Posterior vena cava (tissue), 2 donors: Measurements from ENCODE around the gene RERE. TPM values are rescaled to one million over a fixed set of nuclear protein-coding genes. Genes with fewer than 3 reads are reported as not detected.
"Not testable (repeated sequence)": the region's sequence is repeated elsewhere in the genome, so short reads cannot be mapped to it uniquely, and the experiment has no call there.

Source experiments
- DNase-seq: peaks from one replicate; pipeline ENCODE4 v3.0.0-alpha.2; 2020; ENCODE audit warnings: low spot score
- intact Hi-C, 2 donors: fragments of 100-400 bp; cut with DNase I; formaldehyde crosslinking; loops; one replicate each; pipeline versions ENCODE4 v1.14.1 to v1.14.2; 2022 to 2023
- total RNA-seq, 2 donors: library from RNA; stranded (reverse); fragmentation: NEBNext Ultra II Directional; extraction: Animal tissue kit (Norgen Biotek cat#: 25700); gene quantifications; one replicate each; pipeline ENCODE4 v1.2.1, GENCODE V29; 2021
- donor health status: DM: yes; HTN: yes; CAD: no.
- donor health status: DM: yes; HTN: yes; CAD: no.

The RERE gene
- total RNA-seq, 2 donors from 2014 or later = 94.9 to 116 TPM

DNA sequence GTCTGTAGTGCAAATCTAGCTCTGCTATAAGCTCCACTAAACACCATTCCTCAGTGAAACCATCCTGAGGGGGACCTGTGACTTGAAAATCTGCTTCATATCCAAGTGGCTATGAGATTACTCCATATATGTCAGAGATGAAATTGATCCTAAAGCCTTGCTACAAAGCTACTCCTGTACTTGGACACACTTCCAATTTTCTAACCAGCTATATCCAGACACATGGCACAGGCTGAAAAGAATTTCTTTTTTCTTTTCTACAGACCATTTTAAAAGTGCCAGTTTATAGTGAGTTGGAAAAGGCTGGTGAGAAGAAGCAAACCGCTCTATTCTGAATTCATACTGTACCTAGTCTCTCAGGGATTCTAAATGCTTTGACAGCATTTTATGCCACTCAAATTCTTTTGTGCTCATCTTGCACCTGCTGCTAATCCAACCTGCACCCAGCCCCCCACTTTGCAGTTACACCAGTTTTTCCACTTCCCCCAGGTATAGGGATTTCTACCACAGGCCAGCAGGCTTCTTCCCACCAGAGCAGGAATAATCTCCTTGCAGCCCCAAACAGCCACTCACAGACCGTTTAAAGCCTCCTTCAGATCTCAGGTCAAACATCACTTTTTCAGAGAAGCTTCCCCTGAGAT is 112.5 kb downstream of the RERE start:
- no peak for DNase-seq
- intact Hi-C loops = no loop called here

DNA sequence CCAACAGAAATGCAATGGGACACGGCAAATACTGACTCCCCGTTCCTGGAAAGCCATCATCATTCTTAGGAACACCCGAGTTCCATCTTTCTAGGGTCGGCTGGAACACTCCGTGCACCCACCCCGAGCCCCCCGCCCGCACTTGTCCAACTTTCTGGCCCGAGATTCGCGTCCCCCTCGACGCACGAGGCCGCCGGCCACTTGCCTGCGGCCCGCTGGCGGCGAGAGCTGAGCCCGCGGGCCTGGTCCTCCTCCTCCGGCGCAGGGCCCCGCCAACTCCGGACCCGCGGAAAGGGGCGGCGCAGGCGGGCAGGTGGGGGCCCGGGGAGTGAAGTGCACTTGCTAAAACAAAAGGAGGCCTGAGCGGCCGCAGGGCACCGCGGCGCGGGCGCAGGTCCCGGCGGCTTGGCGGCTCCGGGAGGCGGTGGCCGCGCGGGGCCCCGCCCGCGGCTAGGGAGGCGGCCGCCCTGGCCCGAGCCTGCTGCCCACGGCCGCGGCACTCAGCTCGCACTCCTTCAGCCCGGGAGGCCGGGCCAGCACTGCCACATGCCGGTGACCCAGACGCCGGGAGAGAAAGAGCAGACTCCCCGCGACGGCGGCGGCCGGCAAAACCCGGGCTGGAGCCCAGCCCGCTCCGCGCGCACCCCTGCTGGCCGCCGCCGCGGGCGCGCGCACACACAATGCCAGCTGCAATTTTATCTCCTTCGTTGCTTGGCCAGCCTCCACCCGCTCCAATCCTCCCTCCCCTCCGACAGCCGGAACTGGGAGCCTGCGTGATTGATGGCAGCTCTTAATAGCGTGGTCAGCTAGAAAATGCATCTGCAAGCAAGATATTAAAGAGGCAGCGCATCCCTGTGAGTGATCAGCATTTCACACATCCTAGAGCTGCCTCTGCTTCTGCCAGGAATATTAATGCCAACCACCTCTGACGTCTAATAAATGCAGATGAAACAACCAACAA is 114.3 kb downstream of the RERE start:
- DNase-seq = peak; percentile 95
- intact Hi-C loops = no loop called here

DNA sequence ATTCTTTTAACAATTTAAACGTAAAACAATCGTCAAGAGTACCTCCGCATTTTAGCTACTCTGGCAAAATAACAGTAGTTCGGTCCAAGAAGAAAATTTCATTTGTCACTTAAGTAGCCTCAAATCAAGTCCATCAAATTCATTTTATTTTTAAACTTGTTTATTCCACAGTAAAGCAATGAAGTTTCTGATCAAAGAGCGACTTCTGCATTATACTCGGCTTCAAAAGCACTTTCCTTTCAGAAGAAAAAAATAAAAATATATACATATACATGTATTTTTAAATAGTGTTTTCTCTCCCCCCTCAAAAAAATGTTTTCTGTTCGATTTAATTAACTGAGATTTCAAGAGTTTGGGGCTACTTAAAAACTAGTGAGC is 115.0 kb downstream of the RERE start:
- intact Hi-C loops = no loop called here
- DNase-seq = no peak

DNA sequence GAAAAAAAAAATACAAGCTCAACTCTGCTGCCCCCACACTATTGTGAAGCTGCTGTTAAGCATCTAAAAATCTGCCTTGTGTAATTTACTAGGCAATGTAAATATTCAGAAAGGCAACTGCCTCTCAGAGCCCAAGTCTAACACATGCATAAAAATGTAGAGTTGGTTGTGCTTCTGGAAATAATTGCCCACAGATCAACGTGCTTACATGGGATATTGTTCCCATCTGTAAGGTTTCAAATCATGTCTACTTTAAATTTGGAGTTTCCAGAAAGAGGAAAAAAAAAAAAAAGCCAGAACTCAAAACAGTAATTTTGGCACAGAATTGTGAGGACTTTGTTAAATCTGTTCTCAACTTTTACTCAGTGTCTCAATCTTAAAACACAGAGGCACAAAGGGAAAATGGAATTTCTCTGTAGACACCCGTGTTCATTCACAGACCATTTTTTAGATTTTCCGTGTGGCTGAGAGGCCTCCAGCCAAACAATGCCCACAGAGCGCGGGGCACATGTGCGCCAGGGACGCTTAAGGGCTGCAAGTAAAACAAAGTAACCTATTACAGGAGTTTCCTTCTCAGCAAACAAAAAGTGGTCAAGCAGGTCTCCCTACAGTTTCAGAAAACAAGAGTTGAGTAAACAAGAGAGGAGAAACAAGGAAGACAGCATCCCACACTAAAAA is 115.5 kb downstream of the RERE start:
- no peak for DNase-seq
- intact Hi-C loops = no loop called here

DNA sequence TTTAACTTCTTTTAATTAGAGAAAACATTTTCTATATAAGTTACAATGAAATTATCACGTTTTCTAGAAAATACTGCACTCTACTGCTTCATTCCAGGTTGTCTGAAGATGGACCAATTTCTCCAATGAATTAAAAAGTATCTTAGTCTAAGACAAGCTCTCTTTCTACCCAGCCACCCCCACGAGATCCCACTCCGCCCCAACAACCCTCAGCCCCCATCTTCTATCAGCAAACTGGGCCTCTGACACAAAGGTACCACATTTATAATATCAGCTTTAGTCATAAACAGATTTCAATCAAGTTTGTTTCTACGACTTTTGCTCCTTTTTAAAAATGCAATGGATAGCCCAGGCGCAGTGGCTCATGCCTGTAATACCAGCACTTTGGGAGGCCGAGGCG is 117.8 kb downstream of the RERE start:
- no peak for DNase-seq
- intact Hi-C loops = no loop called here

DNA sequence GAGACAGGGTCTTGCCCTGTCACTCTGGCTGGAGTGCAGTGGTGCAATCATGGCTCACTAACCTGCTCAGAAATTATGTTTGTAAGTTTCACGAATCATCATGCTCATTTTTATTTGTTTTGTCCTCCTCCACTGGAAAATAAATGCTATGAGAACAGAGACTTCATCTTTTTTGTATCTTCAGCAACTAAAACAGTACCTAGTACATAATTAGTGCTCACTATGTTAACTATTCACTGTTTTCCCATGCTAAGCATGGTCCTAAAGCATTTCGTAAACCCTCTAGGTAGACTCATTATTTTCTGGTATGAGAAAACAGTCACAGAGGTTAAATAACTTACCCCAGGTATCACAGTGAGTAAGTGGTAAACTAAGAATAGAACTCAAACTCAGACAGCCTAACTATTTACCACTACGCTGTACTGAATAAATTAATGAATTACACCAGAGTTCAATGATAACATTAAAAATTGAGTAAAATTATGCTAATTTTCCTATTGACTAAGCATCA is 118.4 kb downstream of the RERE start:
- intact Hi-C loops = no loop called here
- no peak for DNase-seq

DNA sequence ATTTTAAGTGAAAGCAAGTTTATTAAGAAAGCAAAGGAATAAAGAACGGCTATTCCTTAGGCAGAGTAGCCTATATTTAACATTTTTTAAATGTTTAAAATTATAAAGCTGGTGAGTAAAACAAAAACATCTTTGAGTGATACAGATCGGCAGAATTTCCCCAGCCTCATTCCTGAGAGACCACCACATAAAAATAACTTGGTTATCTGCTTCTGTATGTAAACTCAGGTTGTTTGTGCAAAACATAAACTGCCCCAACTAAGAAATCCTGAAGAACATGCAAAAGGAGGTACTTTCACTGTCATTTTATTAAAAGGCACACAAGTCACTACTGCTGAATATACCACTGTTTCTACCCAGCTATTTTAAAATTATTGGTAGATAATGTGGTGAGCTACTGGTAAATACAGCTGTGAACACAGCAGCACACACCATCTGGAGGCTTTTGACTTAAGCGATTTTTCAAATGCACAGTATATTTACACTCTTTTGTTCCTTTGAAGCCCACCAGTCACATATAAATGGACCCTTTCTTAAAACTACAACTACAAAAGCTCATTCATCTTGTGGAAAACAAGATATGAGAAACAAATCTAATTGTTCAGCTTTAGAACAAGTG is 119.3 kb downstream of the RERE start:
- intact Hi-C loops = no loop called here

DNA sequence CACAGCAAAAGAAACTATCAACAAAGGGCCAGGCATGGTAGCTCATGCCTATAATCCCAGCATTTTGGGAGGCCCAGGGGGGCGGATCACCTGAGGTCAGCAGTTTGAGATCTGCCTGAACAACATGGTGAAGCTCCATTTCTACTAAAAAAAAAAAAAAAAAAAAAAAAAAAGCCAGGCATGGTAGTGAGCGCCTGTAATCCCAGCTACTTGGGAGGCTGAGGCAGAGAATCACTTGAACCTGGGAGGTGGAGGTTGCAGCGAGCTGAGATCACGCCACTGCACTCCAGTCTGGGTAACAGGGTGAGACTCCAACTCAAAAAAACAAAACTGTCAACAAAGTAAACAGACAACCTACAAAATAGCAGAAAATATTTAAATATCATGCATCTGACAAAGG is 122.0 kb downstream of the RERE start:
- intact Hi-C loops, DNase-seq: not testable (repeated sequence)

More for the DNA sequence above, 119.3 kb downstream of the RERE start:
- DNase-seq = no peak

DNA sequence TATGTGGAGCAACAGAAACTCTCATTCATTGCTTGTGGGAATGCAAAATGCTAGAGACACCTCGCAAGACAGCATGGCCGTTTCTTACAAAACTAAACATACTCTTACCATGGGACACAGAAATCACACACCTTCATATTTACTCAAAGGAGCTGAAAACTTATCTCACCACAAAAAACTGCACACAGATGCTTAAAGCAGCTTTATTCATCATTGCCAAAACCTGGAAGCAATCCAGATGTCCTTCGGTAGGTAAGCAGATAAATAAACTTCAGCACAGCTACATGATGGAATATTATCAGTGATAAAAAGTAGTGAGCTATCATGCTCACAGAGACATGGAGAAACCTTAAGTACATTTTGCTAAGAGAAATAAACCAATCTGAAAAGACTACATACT is 124.3 kb downstream of the RERE start:
- DNase-seq = no peak
- intact Hi-C loops = no loop called here

DNA sequence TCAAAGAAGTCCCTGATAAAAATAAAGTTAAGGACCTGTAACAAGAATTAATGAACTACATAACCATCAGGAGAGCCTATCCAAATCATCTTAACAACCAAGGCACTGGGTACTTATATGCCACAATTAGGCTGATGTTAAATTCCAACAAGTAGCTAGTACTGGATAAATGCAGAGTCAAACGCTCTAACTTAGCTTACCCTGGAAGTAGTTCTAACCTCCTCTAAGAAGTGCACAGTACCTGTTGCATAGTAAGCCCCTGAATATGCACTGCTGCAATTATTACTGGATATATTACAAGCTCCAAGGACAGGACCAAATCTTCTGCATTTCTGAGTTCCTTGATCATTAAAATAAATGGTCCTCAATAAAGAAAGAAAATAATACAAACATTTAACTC is 125.8 kb downstream of the RERE start:
- intact Hi-C loops = no loop called here
- no peak for DNase-seq

DNA sequence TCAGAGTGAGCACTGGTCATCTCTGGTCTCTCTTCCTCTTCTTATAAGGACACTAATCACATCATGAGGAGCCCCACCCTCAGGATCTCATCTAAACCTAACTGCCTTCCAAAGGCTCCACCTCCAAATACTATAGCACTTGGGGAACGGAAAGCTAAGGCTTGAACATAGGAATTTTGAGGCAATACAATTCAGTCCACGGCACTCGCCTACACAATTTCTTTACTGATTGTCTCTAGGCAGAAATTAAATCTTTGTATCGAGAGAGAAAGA is 127.3 kb downstream of the RERE start:
- DNase-seq = no peak

DNA sequence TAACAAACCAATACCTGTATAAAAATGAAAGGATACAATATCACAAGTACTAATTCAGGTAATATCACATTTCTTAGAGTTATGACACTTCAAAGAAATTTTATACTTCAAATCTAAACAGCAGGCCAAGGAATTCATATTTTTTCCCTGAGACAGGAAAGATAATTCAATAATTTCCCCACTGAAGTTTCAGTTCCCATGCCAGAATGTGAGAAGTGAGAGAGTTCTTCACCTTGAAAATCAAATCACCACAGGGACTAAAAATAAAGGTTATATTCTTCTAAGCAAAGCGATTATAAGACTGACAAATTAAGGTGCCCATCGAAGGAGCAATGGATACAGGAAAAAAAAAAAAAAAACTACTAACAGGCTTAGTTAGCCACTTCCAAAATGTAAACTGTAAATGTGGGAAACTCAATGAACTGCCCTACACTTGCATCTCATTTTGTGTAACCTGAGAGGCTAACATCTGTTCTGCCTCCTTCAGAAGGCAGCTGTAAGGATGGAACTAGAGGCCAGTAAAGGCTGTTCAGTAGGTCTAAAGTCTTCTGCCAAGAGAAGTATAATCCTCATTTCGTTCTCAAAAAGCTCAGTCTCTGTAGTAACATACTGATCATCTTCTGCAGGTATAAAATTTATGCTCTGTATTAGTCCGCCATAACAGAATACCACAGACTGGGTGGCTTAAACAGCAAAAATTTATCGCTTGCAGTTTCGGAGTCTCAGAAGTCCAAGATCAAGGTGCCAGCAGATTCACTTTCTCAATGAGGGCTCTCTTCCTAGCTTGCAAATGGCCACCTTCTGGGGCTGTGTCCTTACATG is 127.8 kb downstream of the RERE start:
- intact Hi-C loops = no loop called here

More for the DNA sequence above, 127.3 kb downstream of the RERE start:
- intact Hi-C loops = no loop called here

DNA sequence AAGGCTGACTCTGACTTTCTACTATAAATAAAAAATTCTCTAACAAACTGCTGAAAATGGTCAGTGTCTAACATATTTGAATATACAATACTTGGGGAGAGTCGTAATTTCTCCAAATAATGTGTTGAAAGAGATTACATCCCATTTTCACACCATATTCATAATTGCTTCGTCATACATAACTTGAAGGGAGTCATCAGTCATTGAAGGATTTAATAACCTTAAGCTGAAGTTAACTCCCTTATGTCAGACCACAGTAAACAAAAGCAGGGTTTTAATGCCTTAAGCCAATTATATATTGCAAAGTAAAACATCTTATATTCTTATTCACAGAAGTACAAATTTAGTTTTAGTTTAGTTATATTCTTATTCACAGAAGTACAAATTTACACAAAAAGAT is 129.9 kb downstream of the RERE start:
- DNase-seq = no peak
- intact Hi-C loops = no loop called here

More for the DNA sequence above, 127.8 kb downstream of the RERE start:
- no peak for DNase-seq

DNA sequence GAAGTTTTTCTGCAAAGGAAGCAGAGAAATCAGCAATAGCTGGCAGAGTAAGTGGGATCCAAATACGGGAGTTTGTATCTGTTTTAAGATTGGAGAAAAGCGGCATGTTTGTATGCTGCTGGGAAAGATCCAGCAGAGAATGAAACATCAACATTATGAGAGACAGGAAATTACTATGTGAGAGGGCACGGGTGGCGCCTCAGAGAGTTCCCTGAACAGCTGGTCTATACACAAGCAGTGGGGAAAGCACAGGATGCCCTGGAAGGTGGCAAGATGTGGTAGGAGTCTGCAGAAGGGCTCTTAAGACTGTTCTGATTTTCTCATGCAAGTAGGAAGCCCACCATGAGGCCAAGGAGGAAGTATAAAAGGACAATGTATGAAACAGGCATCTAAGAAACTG is 130.4 kb downstream of the RERE start:
- no peak for DNase-seq
- intact Hi-C loops = no loop called here

DNA sequence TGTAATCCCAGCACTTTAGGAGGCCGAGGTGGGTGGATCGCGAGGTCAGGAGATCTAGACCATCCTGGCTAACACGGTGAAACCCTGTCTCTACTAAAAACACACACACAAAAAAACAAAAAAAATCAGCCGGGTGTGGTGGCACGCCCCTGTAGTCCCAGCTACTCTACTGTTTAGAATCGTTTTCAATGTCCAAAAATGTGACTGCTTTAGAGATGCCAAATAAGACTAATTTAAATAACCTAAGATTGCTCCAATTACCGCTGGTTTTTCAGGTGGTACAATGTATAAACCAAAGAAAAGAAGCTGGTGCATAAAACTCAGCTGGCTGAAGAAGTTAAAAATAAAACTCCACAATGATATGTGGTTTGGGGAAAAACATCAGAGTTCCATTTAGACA is 132.0 kb downstream of the RERE start:
- intact Hi-C loops = no loop called here
- no peak for DNase-seq

DNA sequence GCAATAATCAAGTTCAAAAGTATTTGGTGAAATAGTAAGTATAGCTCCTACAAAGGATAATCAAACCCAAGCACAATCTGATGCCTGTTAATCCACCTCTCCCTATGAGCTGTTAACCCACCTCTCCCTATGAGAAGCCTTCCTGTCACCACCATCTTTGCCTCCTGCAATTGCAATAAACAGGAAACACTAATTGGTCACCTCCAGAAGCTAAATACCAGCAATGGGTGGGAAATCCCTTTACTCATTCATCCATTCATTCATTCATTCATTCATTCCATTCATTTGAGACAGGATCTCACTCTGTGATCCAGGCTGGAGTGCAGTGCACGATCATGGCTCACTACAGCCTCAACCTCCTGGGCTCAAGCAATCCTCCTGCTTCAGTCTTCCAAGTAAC is 132.8 kb downstream of the RERE start:
- DNase-seq = no peak

DNA sequence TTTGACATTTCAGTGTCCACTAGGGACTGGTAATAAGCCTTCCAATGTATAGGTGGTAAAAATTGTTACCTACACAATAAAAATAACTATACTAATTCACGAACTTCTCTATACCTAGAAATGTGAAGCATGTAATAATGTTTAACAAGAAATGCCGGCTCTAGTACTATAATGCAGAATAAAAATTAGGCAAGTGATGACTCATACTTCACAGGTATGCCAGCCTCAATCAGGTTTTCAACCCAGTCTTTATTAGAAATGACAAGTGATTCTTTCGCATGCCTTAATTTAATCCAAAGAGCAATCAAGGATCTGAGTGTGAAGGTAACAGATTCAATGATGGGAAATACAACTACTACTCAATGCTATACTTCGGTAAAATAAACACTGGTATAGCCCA is 134.9 kb downstream of the RERE start:
- no peak for DNase-seq
- intact Hi-C loops = loop anchor here in 1 of 2 donors (2.0 kb wide), 1 partner anchor 56 kb away; no protein-coding TSS in a partner anchor

More for the DNA sequence above, 132.8 kb downstream of the RERE start:
- intact Hi-C loops = no loop called here

DNA sequence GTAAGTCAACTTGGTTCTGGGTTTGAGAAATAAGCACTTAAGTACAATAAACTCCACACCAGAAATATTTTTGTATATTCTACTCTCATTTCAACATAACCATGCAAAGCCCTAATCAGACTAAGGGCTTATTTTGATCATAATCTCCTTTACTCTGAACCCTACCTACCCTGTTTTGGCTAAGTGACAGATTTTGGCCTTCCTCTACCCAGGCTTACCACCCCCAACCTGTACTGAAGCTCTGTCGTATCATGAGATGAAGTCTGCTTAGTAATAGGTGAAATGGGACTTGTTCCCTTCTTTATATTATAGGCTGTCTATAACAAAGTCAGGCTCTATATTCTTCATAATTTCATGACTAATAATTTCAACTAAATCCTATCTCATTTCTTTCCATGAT is 135.5 kb downstream of the RERE start:
- intact Hi-C loops = loop anchor here in 1 of 2 donors (2.0 kb wide), 1 partner anchor 55 kb away; no protein-coding TSS in a partner anchor
- no peak for DNase-seq
